DND-41 (cell line): ENCODE results near the gene HS3ST1.

Experiments used
- CTCF ChIP-seq: IDR thresholded peaks from 2 replicates; pipeline ENCODE4 v1.5.1; 2012; ENCODE audit warnings: borderline replicate concordance, low read length, moderate library complexity, mild to moderate bottlenecking; ENCODE audit not compliant: poor library complexity, severe bottlenecking; ENCODE audit errors: extremely low read depth
- EZH2 ChIP-seq: IDR thresholded peaks from 3 replicates; pipeline ENCODE4 v1.6.1; 2012; ENCODE audit warnings: borderline replicate concordance, low read depth, mild to moderate bottlenecking, moderate library complexity, low read length, inconsistent platforms; ENCODE audit not compliant: severe bottlenecking

GRCh38 chr4:11467931-11468330, 39.2 kb upstream of the HS3ST1 start:
- TF ChIP-seq CTCF: no peak
- no peak for TF ChIP-seq EZH2
